T-helper 2 cell (primary cell): ENCODE results near the gene LGALS7B.
"Not testable (repeated sequence)": the region's sequence is repeated elsewhere in the genome, so short reads cannot be mapped to it uniquely, and the experiment has no call there.

Source experiments
- DNase-seq, 5 experiments: peaks; one replicate each; pipeline versions ENCODE4 v3.0.0 to v3.0.0-alpha.2; 2012 to 2022

The LGALS7B gene

GRCh38 chr19:38770228-38770948 is 18.6 kb upstream of the LGALS7B start:
- not testable (repeated sequence) for DNase-seq

GRCh38 chr19:38770949-38771275 is 18.1 kb upstream of the LGALS7B start:
- not testable (repeated sequence) for DNase-seq

GRCh38 chr19:38771569-38771968 is 17.4 kb upstream of the LGALS7B start:
- DNase-seq, result not testable (repeated sequence)

GRCh38 chr19:38773469-38774177 is 15.4 kb upstream of the LGALS7B start, which contains the start of gene LGALS7:
Gene LGALS7 (minus strand): TSS chr19:38773517. CDS start chr19:38773492, 25 bp downstream.
- no peak for DNase-seq

GRCh38 chr19:38774181-38774950 is 14.6 kb upstream of the LGALS7B start:
- no peak for DNase-seq

- no peak for DNase-seq
These were observed 10.3 kb upstream of the LGALS7B start for GRCh38 chr19:38778733-38779132.

GRCh38 chr19:38780443-38780842 is 8.6 kb upstream of the LGALS7B start:
- DNase-seq, result no peak

GRCh38 chr19:38781058-38781457 is 7.9 kb upstream of the LGALS7B start:
- DNase-seq, result no peak

GRCh38 chr19:38782212-38782611 is 6.8 kb upstream of the LGALS7B start:
- DNase-seq, result not testable (repeated sequence)

GRCh38 chr19:38784224-38784623 is 4.8 kb upstream of the LGALS7B start:
- peak in 1 of 5 experiments; percentile 17 for DNase-seq

GRCh38 chr19:38785187-38785699 is 3.8 kb upstream of the LGALS7B start:
- DNase-seq, result no peak

- DNase-seq, result not testable (repeated sequence)
These were observed 2.9 kb upstream of the LGALS7B start for GRCh38 chr19:38786061-38786460.

- DNase-seq, result no peak
These were observed 2.3 kb upstream of the LGALS7B start for GRCh38 chr19:38786572-38787265.

- DNase-seq, result not testable (repeated sequence)
These were observed 1.8 kb downstream of the LGALS7B start for GRCh38 chr19:38790507-38791403.

- DNase-seq, result not testable (repeated sequence)
These were observed 2.6 kb downstream of the LGALS7B start for GRCh38 chr19:38791451-38792064.

GRCh38 chr19:38792250-38793111 is 3.5 kb downstream of the LGALS7B start:
- DNase-seq, result peak in 3 of 5 experiments; percentile 8 to 33 (median 22)

- DNase-seq, result no peak
These were observed 4.2 kb downstream of the LGALS7B start for GRCh38 chr19:38793177-38793576.

- no peak for DNase-seq
These were observed 4.7 kb downstream of the LGALS7B start for GRCh38 chr19:38793671-38794070.

- no peak for DNase-seq
These were observed 6.5 kb downstream of the LGALS7B start for GRCh38 chr19:38795549-38795948.

GRCh38 chr19:38796154-38796553 is 7.2 kb downstream of the LGALS7B start:
- no peak for DNase-seq
